HG02840 (cell line): ENCODE measurements around the gene ELL.
A peak's percentile ranks its signal among the peaks of the same experiment; 100 is the strongest.
"Not testable (repeated sequence)": the region's sequence is repeated elsewhere in the genome, so short reads cannot be mapped to it uniquely, and the experiment has no call there.

Experiments used
- ATAC-seq: cut with Tn5 transposase; IDR thresholded peaks from one replicate; pipeline ENCODE4 v1.9.1; 2021; ENCODE audit warnings: mild to moderate bottlenecking, moderate library complexity, moderate number of reproducible peaks; ENCODE audit not compliant: unreplicated experiment, low FRiP score

Gene ELL

DNA sequence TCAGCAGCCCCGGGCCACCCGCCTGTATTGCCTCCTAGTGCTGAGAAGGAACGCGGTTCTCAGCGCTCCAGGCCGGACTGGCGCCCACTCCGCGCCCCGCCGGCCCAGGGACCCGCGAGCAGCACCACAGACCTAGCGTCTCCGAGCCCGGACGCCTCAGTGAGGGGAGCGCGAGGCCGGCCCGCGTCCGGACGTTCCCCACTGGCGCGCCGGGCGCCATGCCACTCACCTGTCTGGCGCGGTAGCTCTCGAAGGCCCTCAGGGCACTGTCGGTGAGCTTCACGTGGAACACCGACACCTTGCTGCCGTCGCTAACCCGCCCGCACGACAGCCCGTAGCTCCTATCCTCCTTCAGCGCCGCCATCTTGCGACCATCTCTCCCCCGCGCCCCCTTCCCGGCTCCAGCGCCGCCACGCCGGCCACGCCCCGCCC is at the start of gene ELL:
TSS of gene ELL (minus strand) at position 379 of the 432 bp plus-strand sequence. CDS start at position 364, 15 bp downstream.
- ATAC-seq: no peak

DNA sequence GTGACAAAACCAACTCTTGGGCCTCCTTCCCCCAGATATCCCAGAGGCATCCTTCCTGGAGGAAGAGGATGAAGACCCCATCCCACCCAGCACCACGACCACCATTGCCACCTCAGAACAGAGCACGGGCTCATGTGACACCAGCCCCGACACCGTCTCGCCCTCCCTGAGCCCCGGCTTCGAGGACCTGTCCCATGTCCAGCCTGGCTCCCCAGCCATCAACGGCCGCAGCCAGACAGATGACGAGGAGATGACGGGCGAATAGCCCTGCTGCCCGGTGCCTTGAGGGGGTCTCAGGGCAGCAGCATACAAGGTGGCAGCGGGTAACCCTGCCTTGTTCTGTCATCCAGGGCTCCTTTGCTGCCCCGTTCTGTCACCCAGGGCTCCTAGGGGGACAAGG is 46.5 kb upstream of the ELL start:
- ATAC-seq: no peak

DNA sequence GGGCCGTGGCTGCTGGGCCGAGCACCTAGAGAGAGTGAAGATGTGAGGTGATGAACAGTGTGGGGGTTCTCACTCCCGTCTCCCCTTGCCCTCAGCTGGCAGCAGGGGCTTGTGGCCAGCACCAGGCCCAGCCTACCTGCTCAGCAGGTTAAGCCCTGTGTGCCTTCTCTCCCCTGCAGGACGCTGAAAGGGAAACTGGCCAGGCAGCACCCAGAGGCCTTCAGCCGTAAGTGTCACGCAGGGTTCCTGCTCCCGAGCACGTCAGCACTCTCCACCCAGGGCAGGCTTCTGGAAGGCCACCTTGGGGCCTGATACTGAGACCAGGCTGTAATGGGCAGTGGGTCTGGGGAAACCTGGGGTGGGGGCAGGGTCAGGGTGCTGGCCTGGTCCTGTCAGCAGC is 45.1 kb upstream of the ELL start:
- no peak for ATAC-seq

DNA sequence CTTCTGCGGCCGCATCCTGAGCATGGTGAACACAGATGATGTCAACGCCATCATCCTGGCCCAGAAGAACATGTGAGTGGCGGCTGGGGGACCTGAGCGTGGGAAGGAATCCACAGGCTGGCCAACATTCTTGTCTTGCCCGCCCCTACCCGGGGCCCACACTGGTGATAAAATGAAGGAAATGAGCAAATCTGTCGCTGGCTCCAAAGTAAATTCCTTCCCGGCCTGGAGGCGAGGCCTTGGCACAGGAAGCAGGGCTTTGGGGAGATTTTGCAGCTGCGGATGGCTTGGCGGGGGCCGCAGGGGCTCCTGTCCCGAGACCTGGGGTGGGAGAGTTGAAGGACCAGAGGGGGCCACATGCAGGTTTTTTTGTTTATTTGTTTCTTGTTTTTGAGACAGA is 40.2 kb upstream of the ELL start:
- no peak for ATAC-seq

DNA sequence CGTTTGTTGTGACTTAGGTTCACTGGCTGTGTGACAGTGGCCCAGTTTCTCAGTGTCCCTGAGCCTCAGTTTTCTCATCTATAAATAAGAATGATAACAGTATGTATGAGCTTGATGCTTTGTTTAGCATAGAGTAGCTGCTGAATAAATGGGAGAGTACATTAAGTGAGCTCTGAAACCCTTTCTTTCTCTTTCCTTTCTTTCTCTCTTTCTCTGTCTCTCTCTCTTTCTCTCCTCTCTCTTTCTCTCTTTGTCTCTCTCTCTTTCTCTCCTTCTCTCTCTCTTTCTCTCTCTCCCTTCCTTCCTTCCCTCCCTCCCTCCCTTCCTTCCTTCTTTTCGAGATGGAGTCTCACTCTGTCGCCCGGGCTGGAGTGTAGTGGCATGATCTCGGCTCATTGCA is 37.8 kb upstream of the ELL start:
- no peak for ATAC-seq

DNA sequence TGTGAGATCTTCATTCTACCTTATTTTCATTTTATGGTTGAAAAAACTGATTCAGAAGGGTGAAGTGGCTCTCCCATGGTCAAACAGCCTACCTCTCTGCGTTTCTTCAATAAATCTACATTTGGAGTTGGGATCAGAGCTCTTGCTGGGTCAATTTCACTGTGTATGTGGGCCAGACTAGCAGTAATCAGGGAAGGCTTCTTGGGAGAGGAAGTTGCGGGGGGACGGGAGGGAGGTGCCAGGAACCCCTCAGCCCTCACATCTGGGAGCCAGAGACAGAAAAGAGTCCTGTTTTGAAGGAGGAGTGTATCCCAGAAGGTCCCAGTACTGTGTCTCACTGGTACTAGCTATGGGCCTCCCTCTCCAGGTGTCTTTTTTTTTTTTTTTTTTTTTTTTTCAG is 36.7 kb upstream of the ELL start:
- no peak for ATAC-seq

DNA sequence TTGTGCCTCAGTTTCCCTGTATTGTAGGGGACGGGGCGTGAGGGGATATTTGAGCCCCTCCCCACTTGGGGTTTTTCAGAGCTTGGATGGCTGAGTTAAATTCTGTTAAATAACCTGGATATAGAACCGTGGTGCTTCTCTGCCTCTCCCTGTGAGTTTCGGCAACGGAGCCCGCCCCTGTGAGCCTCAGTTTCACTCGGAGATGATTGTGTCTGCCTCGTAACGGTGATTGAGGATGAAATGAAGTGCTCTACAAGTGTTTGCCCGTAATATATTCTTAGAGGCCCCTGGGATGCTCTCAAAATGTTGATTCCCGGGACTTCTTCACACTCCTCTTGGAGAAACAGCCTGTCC is 36.3 kb upstream of the ELL start:
- no peak for ATAC-seq

DNA sequence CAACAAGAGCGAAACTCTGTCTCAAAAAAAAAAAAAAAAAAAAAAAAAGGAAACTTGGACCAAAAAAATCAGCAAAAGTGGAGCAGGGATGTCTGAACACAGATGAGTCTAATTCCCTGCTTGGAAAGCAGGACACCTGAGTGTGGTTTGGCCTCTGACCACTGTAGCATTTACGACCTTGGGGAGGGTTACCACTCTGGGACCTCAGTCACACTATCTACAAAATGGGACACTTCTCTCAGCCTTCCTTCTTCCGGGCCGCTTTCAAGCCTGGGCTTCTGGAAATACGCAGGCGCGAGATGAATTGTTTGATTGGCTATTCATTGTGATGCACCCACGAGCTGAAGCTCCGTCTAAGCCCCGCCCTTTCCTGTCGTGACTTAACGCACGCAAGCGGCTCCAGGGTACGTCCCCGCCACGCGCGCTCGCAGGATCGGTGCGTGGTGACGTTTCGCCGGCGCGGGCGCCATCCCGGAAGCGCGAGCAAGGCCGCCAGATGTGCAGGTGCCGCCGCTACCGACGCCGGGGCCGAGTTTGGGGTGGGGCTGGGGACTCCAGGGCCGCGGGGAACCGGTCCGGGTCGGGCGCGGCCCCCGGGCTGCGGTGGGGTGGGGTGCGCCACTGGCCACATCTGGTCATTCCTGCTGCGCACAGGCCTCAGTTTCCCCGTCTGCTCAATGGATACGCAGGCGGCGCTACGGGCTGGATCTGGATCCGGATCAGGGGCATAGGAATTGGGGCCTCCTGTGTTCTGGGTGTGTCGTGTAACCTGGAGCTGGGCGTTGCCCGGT is 35.7 kb upstream of the ELL start, which contains the start of gene KXD1:
TSS of gene KXD1 (plus strand) at position 460 of the 791 bp plus-strand sequence. CDS start 4,187 bp downstream, outside the sequence.
- ATAC-seq: peak; percentile 96

DNA sequence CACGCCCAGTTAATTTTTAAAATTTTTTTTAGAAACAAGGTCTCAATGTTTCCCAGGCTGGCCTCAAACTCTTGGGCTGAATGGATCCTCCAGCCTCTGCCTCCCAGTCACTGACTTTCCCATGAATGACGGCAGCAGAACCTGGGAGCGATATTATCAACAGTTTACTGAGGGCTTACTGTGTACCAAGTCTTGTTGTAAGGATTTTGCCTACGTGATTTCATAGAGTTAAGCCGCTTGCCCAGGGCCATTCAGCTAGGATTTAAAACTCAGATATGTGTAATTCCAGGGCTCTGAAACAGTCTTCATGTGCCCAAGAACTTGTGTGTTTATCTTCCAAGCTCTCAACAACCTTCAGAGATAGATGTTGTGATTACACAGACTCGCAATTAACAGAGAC is 29.8 kb upstream of the ELL start:
- ATAC-seq: no peak

DNA sequence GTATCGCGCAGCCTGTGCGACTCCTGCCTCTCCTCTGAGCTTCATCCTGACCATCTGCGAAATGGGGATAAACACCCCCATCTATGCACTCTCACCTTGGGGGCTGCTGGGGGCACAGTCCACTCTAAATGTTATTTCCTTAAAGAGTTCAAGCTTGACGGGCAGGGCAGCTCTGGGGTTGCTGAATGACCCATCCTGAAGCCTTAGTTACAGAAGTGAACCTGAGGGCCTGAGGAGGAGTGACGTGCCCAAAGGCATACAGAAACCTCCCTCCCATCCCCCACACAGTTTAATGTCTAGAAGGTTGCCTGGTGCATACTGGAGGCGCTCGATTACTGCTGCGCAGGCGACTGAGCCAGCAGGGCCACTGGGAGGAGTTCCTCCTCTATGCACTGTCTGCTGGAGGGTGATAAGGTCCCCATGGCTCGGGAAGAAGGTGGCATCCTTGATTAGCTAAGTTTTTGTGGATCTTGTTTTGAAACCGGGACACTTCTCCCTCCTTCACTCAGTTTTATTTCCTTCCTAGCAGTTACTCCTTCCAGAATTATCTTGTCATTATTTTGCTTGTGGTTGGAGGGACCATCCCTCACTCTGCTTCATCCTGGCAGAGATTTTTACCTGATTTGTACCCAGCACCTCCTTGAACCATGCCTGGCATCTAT is 22.1 kb upstream of the ELL start:
- peak; percentile 41 for ATAC-seq

DNA sequence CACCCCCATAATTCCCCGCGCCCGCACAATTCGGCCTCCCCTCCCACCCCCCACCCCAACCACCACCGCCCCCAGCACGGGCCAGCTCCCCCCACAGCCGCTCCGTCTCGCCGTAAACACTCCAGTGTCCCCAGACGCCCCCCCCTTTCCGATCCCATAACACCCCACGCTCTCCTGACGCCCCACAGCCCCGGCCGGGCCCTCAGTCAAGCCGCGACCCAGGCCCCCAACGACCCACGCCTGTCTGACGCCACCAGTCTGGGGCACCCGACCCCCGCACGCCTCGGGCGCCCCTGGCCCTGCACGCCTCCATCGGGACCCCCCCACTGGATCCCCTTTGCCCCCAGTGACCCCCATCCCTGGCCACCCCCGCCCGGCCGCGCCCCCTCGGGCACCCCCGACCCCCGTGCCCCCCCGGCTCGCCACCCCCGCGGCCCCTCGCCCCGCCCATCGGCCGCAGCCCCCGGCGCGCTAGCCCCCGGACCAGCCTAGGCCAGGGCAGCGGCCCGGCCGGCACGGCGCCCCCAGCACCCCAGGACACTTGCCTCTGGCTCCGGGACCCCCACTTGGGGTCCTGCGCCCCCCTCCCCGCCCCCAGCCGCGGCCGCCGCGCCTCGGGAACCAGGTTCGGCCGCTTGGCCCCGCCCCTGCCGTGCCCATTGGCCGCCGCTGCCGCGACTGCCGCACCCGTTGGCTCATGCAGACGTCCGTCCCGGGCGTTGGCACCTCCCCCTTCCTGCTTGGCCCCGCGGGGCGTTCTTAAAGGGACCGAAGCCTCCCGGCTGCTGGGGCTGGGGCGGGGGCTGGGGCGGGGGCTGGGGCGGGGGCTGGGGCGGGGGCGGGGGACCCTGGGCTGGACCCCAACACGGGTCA is 21.3 kb upstream of the ELL start, which contains the start of gene FKBP8:
TSS of gene FKBP8 (minus strand) at position 633 of the 873 bp plus-strand sequence. CDS start 1,603 bp downstream, outside the sequence.
- peak; percentile 90 for ATAC-seq

DNA sequence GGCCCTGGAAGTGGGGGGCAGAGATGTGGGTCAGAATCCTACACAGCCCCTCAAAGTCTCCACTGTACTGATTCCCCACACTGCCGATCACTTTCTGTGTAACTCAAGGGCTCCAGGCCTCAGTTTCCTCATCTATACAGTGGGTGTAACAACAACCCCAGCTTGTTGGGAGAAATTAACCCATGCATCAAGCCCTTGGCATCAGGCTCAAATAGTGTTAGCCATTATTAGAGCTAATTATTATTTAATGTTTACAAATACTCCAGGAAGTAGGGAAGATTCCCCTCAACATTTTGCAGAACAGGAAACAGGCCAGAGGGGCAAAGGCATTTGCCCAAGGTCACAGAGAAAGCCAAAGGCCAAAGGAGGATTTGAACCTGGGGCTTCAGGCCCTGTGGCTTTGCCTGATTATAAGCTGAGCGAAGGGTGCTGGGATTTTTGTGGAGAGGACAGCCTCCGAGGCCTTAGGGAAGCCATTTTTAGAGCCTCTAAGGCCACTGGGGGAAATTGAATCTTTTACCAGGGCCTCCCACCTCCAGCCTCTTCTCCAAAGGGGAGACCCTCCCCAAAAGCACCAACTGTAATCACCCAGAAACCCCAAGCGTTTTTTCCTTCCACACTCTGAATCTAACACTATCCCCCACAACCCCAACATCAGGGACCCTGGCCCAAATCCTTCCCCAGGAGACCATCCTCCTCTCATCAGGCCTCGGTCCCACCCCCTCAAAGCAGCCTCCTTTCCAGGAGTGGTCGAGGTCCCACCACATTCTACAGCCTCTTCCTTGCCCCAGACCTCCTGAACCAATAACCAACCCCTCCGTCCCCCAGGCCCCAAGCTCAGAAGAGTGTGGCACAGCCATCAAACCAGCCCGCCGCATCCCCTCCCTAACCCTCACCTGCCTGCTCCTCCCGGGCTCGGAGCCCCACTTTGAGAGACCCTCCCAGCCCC is 20.4 kb upstream of the ELL start:
- ATAC-seq: no peak

DNA sequence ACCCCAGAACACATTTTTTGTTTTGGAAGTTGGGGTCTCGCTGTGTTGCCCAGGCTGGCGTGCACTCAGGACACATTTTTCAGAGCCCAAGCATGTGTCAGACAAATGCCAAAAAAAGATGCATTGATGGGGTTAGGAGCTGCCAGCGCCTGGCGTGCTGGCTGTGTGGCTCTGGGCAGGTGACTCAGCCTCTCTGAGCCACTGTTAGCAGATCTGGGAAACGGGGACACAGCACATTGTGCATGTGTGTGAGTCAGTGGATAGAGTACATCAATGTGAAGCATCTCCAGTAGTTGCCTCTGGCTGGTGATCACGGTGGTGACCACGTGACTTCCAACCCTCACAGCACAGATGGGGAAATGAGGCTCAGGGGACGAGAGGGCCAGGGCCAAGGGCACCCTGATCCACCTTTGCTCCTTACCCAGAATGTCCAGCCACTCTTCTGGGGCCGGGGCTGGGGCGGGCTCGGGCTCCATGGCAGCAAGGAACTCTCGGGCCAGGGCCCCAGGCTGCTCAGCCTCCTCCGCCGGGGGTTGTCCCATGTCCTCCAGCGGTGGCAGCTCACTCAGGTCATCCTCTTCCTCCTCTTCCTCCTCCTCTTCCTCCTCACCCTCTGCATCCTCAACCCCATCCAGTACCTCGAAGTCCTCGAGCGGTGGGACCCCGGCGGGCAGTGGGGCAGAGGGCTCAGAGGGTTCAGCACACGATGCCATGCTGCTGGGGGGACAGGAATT is 19.6 kb upstream of the ELL start:
- no peak for ATAC-seq

DNA sequence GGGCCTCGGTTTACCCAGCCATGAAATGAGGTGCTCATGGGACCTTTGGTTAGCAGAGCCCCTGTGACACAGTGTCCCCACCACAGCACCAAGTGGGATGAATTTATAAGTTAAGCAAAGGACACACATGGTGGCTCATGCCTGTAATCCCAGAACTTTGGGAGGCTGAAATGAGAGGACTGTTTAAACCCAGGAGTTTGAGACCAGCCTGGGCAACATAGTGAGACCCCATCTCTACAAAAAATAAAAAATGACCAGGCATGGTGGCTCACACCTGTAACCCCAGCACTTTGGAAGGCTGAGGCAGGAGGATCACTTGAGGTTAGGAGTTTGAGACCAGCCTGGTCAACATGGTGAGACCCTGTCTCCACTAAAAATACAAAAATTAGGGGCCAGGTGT is 18.3 kb upstream of the ELL start:
- not testable (repeated sequence) for ATAC-seq

DNA sequence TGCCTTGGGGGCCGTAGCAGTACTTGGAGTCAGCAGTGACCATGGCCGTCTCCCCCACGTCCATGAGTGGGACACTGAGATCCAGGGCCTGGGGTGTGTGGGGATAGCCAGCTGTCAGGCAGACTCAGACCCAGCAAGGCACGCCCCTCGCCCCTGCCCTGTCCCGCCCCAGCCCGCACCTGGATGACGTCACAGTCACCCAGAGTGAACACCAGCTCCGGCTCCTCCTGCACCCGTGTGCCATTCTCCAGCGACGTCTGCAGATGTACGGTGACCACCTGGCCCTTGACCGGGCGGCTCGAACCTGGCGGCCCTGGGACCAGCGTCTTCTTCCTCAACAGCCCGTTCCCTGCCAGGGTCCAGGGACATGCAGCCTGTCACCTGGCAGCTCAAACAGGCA is 17.5 kb upstream of the ELL start:
- no peak for ATAC-seq

DNA sequence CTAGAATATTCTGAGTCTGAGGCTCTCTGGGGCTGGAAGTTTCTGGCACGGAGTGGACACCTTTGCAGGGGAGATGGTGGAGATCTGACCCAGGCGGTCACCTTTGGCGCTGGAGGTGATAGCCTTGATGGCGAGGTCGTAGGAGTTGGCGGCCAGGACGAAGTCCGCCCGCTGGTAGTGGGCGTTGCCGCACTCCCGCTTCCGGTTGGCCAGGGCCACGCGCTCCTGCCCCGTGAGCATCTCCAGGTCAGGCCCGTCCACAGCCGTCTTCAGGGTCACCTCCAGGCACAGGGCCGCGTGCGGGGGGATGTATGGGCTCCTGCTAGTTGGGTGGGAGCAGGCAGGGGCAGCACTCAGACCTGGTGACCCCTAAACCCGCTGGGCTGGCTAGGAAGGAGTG is 16.2 kb upstream of the ELL start:
- no peak for ATAC-seq

DNA sequence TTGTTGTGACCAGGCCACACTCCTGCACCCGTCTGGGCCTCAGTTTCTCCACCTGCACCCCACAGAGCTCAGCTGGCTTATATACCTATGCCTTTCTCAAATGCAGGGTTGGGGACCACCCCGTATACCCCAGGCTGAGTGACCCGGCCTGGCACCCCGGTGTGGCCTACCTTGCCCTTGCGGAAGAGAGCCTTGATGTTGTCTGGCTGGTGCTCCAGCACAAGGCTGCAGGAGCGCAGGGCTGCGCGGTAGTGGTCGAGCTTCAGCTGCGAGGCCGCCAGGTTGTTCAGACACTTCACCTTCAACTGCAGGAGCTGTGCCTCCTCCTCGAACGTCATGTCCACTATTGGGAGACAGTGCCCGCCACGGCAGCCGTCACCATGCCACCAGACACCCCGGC is 15.6 kb upstream of the ELL start:
- ATAC-seq: no peak

DNA sequence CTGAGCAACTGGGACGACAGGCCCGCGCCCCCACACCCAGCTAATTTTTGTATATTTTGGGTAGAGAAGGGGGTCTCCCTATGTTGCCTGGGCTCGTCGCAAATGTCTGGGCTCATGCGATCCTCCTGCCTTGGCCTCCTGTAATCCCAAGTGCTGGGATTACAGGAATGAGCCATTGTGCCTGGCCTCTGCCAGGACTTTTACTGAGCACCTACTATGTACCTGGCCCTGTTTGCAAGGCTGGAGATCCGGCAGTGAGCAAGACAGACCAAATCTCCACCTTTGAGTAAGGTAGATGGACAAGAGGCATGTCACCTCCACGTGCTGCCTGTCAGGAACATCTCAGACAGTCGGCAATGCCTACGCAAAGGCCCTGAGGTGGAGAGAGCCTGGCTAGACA is 14.6 kb upstream of the ELL start:
- ATAC-seq: no peak

DNA sequence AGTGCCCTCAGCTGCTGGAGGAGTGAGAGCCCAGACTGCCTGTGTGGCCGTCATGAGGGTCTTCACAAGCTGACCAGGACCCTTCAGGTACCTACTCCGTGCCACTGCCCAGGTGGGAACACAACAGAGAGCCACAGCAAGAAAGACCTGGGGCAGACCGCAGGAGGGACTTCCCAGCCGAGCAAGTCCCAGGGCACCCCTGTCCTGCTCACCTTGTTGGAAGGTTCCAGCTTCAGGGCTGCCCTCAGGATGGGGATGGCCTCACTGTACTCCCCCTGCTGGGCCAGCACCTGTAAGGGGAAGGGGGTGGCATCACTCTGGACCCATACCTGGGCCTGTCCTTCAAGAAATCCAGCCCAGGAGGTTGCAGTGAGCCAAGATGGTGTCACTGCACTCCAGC is 11.2 kb upstream of the ELL start:
- no peak for ATAC-seq
